ENCODE results near the gene HIP1.
"Not testable (repeated sequence)": the region's sequence is repeated elsewhere in the genome, so short reads cannot be mapped to it uniquely, and the experiment has no call there.

The HIP1 gene

GRCh38 chr7:75739796-75740672 is 1.3 kb upstream of the HIP1 start:
- DNase-seq (ENCODE audit: low read depth in 2 of 2): no peak

GRCh38 chr7:75738975-75739795 is 444 bp upstream of the HIP1 start:
- peak; percentile 98 to 99 for DNase-seq (ENCODE audit: low read depth in 2 of 2)

- DNase-seq (ENCODE audit: low read depth in 2 of 2): no peak
Observed at GRCh38 chr7:75737856-75738603, 711 bp downstream of the HIP1 start.

- DNase-seq (ENCODE audit: low read depth in 2 of 2): no peak
Observed at GRCh38 chr7:75735581-75736350, 3.0 kb downstream of the HIP1 start.

GRCh38 chr7:75734586-75735458 is 3.9 kb downstream of the HIP1 start:
- no peak for DNase-seq (ENCODE audit: low read depth in 2 of 2)

GRCh38 chr7:75732764-75733630 is 5.7 kb downstream of the HIP1 start:
- DNase-seq (ENCODE audit: low read depth in 2 of 2): no peak

- no peak for DNase-seq (ENCODE audit: low read depth in 2 of 2)
Observed at GRCh38 chr7:75732016-75732521, 6.7 kb downstream of the HIP1 start.

- DNase-seq (ENCODE audit: low read depth in 2 of 2): no peak
Observed at GRCh38 chr7:75729851-75730274, 8.9 kb downstream of the HIP1 start.

- DNase-seq (ENCODE audit: low read depth in 2 of 2): no peak
Observed at GRCh38 chr7:75727881-75728593, 10.7 kb downstream of the HIP1 start.

- DNase-seq (ENCODE audit: low read depth in 2 of 2): not testable (repeated sequence)
Observed at GRCh38 chr7:75727351-75727750, 11.4 kb downstream of the HIP1 start.

GRCh38 chr7:75725306-75725705 is 13.4 kb downstream of the HIP1 start:
- no peak for DNase-seq (ENCODE audit: low read depth in 2 of 2)

GRCh38 chr7:75723444-75723843 is 15.3 kb downstream of the HIP1 start:
- DNase-seq (ENCODE audit: low read depth in 2 of 2): no peak

- no peak for DNase-seq (ENCODE audit: low read depth in 2 of 2)
Observed at GRCh38 chr7:75722373-75722772, 16.4 kb downstream of the HIP1 start.

GRCh38 chr7:75721922-75722321 is 16.8 kb downstream of the HIP1 start:
- not testable (repeated sequence) for DNase-seq (ENCODE audit: low read depth in 2 of 2)

GRCh38 chr7:75721426-75721825 is 17.3 kb downstream of the HIP1 start:
- DNase-seq (ENCODE audit: low read depth in 2 of 2): no peak

- DNase-seq (ENCODE audit: low read depth in 2 of 2): no peak
Observed at GRCh38 chr7:75719626-75720025, 19.1 kb downstream of the HIP1 start.

GRCh38 chr7:75718390-75719031 is 20.2 kb downstream of the HIP1 start:
- DNase-seq (ENCODE audit: low read depth in 2 of 2): no peak

GRCh38 chr7:75717746-75718145 is 21.0 kb downstream of the HIP1 start:
- not testable (repeated sequence) for DNase-seq (ENCODE audit: low read depth in 2 of 2)
